ENCODE results near the gene KLHL24. TPM values are rescaled to one million over a fixed set of nuclear protein-coding genes. Genes with fewer than 3 reads are reported as not detected.

Gene KLHL24, protein sequence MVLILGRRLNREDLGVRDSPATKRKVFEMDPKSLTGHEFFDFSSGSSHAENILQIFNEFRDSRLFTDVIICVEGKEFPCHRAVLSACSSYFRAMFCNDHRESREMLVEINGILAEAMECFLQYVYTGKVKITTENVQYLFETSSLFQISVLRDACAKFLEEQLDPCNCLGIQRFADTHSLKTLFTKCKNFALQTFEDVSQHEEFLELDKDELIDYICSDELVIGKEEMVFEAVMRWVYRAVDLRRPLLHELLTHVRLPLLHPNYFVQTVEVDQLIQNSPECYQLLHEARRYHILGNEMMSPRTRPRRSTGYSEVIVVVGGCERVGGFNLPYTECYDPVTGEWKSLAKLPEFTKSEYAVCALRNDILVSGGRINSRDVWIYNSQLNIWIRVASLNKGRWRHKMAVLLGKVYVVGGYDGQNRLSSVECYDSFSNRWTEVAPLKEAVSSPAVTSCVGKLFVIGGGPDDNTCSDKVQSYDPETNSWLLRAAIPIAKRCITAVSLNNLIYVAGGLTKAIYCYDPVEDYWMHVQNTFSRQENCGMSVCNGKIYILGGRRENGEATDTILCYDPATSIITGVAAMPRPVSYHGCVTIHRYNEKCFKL
- polyA plus RNA-seq (2013, experiment 1 of 2) = 27.0 TPM
- polyA plus RNA-seq (2013, experiment 2 of 2) = 24.3 TPM

GRCh38 chr3:183635431-183636220, at the start of gene KLHL24:
TSS of gene KLHL24 (plus strand) at chr3:183635623. CDS start at chr3:183650357, 14,734 bp downstream.
- H4K8ac ChIP-seq (ENCODE audit: low read length) = peak within 1 kb of the TSS; percentile 94

DNA sequence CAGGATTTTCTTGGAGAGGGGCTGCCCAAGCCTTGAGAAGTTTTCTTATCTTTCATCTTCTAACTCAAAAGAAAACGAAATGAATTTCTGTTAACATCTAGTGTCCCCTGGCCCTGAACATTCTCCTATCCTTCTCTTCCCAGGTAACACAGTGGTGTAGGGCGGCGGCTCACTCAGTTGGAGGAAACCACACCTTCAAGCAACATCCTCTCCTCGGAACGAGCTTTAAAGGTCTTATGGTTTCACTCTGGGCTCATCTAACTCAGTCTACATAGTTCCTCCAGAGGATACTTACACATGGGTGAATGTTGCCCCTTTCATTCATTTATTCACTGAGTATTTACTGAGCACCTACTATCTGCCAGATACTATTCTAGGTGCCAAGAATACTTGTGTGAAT, 48.9 kb upstream of the KLHL24 start:
- Histone ChIP-seq H3K79me1 (replicated peaks; ENCODE audit: low read length, poor library complexity, severe bottlenecking) (no peaks in the 10 kb centered on the region), H2BK5ac (ENCODE audit: low read depth, low read length, poor library complexity, severe bottlenecking) (no peak overlapping the region), H2BK120ac (ENCODE audit: low read depth, low read length) (no peak overlapping the region), H3K18ac (ENCODE audit: low read depth in 1 of 2, low read length in 2 of 2) (no peak overlapping the region), H3K27ac (ENCODE audit: low read length, poor library complexity, severe bottlenecking) (no peak overlapping the region), H4K91ac (ENCODE audit: low read length) (no peak overlapping the region), H2BK15ac (ENCODE audit: low read depth, poor library complexity, severe bottlenecking) (no peak overlapping the region), H2BK12ac (ENCODE audit: low read length in 2 of 2) (no peak overlapping the region), H3K4me2 (ENCODE audit: low read length, poor library complexity, severe bottlenecking) (no peak overlapping the region), H3K4ac (ENCODE audit: low read depth in 1 of 2, low read length in 2 of 2) (no peak overlapping the region), H3K14ac (ENCODE audit: low read length in 2 of 2) (no peak overlapping the region), H3K36me3 (ENCODE audit: control insufficient read depth in 1 of 2, insufficient read depth in 2 of 2, low read depth in 1 of 2, low read length in 2 of 2) (no peaks in the 10 kb centered on the region), H3K23ac (ENCODE audit: low read length in 2 of 2) (no peak overlapping the region), H4K8ac (ENCODE audit: low read length) (no peak overlapping the region), H3K27me3 (ENCODE audit: control insufficient read depth in 1 of 2, insufficient read depth in 1 of 2, low read length in 2 of 2) (peaks cover 0 to 7% of the 10 kb centered on the region in 2 experiments), H2AFZ (ENCODE audit: low read depth, low read length) (no peak overlapping the region), H3K9ac (ENCODE audit: low read length) (no peak overlapping the region), H3K4me1 (ENCODE audit: control insufficient read depth, insufficient read depth, low read depth, low read length) (no peaks in the 10 kb centered on the region), H3K4me3 (ENCODE audit: insufficient read depth in 1 of 2, low read depth in 1 of 2, low read length in 2 of 2) (no peak overlapping the region), H2AK5ac (ENCODE audit: low read length, severe bottlenecking) (no peak overlapping the region), H3K9me3 (ENCODE audit: control insufficient read depth, low read length) (no peaks in the 10 kb centered on the region)
- WGBS = 81% methylated on average over 5 of the region's 5 CpGs
- DNase-seq = no peak

More at GRCh38 chr3:183635431-183636220, at the start of gene KLHL24:
- Histone ChIP-seq H3K18ac (ENCODE audit: low read depth in 1 of 2, low read length in 2 of 2) (peak within 1 kb of the TSS; percentile 89 to 90), H3K27ac (ENCODE audit: low read length, poor library complexity, severe bottlenecking) (peak within 1 kb of the TSS; percentile 85), H3K14ac (ENCODE audit: low read length in 2 of 2) (peak within 1 kb of the TSS; percentile 11 to 84), H3K79me1 (replicated peaks; ENCODE audit: low read length, poor library complexity, severe bottlenecking) (peaks cover 6% of the 10 kb centered on the region), H3K4me1 (ENCODE audit: control insufficient read depth, insufficient read depth, low read depth, low read length) (peaks cover 2% of the 10 kb centered on the region), H2BK120ac (ENCODE audit: low read depth, low read length) (peak within 1 kb of the TSS; percentile 85), H2BK15ac (ENCODE audit: low read depth, poor library complexity, severe bottlenecking) (peak within 1 kb of the TSS; percentile 83), H3K36me3 (ENCODE audit: control insufficient read depth in 1 of 2, insufficient read depth in 2 of 2, low read depth in 1 of 2, low read length in 2 of 2) (peaks cover 0 to 3% of the 10 kb centered on the region in 2 experiments), H3K9ac (ENCODE audit: low read length) (peak within 1 kb of the TSS; percentile 94), H3K9me3 (ENCODE audit: control insufficient read depth, low read length) (no peaks in the 10 kb centered on the region), H2AK5ac (ENCODE audit: low read length, severe bottlenecking) (no peak within 1 kb of the TSS), H2BK12ac (ENCODE audit: low read length in 2 of 2) (no peak within 1 kb of the TSS), H3K4me3 (ENCODE audit: insufficient read depth in 1 of 2, low read depth in 1 of 2, low read length in 2 of 2) (peak within 1 kb of the TSS; percentile 91 to 96), H3K23ac (ENCODE audit: low read length in 2 of 2) (peak within 1 kb of the TSS in 1 of 2 experiments; percentile 94), H2BK5ac (ENCODE audit: low read depth, low read length, poor library complexity, severe bottlenecking) (peak within 1 kb of the TSS; percentile 73), H3K4ac (ENCODE audit: low read depth in 1 of 2, low read length in 2 of 2) (peak within 1 kb of the TSS; percentile 87 to 97), H2AFZ (ENCODE audit: low read depth, low read length) (peak within 1 kb of the TSS; percentile 94), H3K4me2 (ENCODE audit: low read length, poor library complexity, severe bottlenecking) (peak within 1 kb of the TSS; percentile 90), H4K91ac (ENCODE audit: low read length) (peak within 1 kb of the TSS; percentile 50), H3K27me3 (ENCODE audit: control insufficient read depth in 1 of 2, insufficient read depth in 1 of 2, low read length in 2 of 2) (no peaks in the 10 kb centered on the region)
- WGBS = 1% methylated on average over 63 of the region's 76 CpGs
- DNase-seq = peak; percentile 95

DNA sequence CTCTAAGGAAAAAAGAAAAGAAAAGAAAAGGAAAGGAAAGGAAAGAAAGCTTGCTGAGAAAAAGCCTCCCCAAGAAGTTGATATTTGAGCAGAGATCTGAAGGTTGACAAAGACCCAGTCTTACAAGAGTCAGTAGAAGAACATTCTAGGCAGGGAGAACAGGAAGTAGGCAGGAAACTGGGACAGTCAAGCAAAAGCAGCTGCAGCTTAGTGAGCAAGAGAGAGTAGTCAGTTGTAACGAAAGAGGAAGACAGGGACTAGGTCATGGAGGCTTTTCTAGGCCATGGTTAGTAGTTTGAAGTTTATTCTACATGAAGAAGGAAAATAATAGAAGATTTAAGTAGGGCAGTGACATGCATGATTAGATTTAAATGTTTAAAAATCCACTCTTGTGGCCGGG, 48.1 kb upstream of the KLHL24 start:
- no peak for DNase-seq
- Histone ChIP-seq H2AK5ac (ENCODE audit: low read length, severe bottlenecking) (no peak overlapping the region), H4K8ac (ENCODE audit: low read length) (no peak overlapping the region), H2BK5ac (ENCODE audit: low read depth, low read length, poor library complexity, severe bottlenecking) (no peak overlapping the region), H3K23ac (ENCODE audit: low read length in 2 of 2) (no peak overlapping the region), H2BK120ac (ENCODE audit: low read depth, low read length) (no peak overlapping the region), H3K4me3 (ENCODE audit: insufficient read depth in 1 of 2, low read depth in 1 of 2, low read length in 2 of 2) (no peak overlapping the region), H3K4me1 (ENCODE audit: control insufficient read depth, insufficient read depth, low read depth, low read length) (no peaks in the 10 kb centered on the region), H4K91ac (ENCODE audit: low read length) (no peak overlapping the region), H2BK12ac (ENCODE audit: low read length in 2 of 2) (no peak overlapping the region), H3K14ac (ENCODE audit: low read length in 2 of 2) (no peak overlapping the region), H3K4ac (ENCODE audit: low read depth in 1 of 2, low read length in 2 of 2) (no peak overlapping the region), H3K79me1 (replicated peaks; ENCODE audit: low read length, poor library complexity, severe bottlenecking) (no peaks in the 10 kb centered on the region), H3K36me3 (ENCODE audit: control insufficient read depth in 1 of 2, insufficient read depth in 2 of 2, low read depth in 1 of 2, low read length in 2 of 2) (no peaks in the 10 kb centered on the region), H3K18ac (ENCODE audit: low read depth in 1 of 2, low read length in 2 of 2) (no peak overlapping the region), H2AFZ (ENCODE audit: low read depth, low read length) (no peak overlapping the region), H2BK15ac (ENCODE audit: low read depth, poor library complexity, severe bottlenecking) (no peak overlapping the region), H3K9ac (ENCODE audit: low read length) (no peak overlapping the region), H3K4me2 (ENCODE audit: low read length, poor library complexity, severe bottlenecking) (no peak overlapping the region), H3K27ac (ENCODE audit: low read length, poor library complexity, severe bottlenecking) (no peak overlapping the region), H3K9me3 (ENCODE audit: control insufficient read depth, low read length) (no peaks in the 10 kb centered on the region), H3K27me3 (ENCODE audit: control insufficient read depth in 1 of 2, insufficient read depth in 1 of 2, low read length in 2 of 2) (peaks cover 0 to 7% of the 10 kb centered on the region in 2 experiments)
- WGBS = 77% methylated on average over 2 of the region's 2 CpGs

All from mesenchymal stem cell (in vitro differentiated cells and primary cell).